GM19239 (cell line): Measurements from ENCODE around the gene UGGT2.
A peak's percentile ranks its signal among the peaks of the same experiment; 100 is the strongest.
"Not testable (repeated sequence)": the region's sequence is repeated elsewhere in the genome, so short reads cannot be mapped to it uniquely, and the experiment has no call there.

Experiments used
- DNase-seq: peaks from one replicate; pipeline ENCODE4 v3.0.0; 2011; ENCODE audit warnings: low spot score; ENCODE audit not compliant: insufficient read length
- FAIRE-seq: peaks from 2 replicates; lab custom pipeline; 2011; peaks lifted over from hg19 to GRCh38; lab: Jason Lieb, UNC

Gene UGGT2

GRCh38 chr13:96052656-96053002 is 572 bp downstream of the UGGT2 start:
- DNase-seq = peak; percentile 4
- FAIRE-seq = peak; percentile 75

- not testable (repeated sequence) for FAIRE-seq, DNase-seq
Measured at GRCh38 chr13:96051946-96052345, 1.3 kb downstream of the UGGT2 start.

- FAIRE-seq = not testable (repeated sequence)
Measured at GRCh38 chr13:96051491-96051890, 1.7 kb downstream of the UGGT2 start.

GRCh38 chr13:96050955-96051354 is 2.2 kb downstream of the UGGT2 start:
- FAIRE-seq, DNase-seq: not testable (repeated sequence)

More at GRCh38 chr13:96051491-96051890, 1.7 kb downstream of the UGGT2 start:
- not testable (repeated sequence) for DNase-seq

GRCh38 chr13:96046449-96047126 is 6.6 kb downstream of the UGGT2 start:
- not testable (repeated sequence) for FAIRE-seq, DNase-seq

GRCh38 chr13:96044238-96044637 is 9.0 kb downstream of the UGGT2 start:
- FAIRE-seq (no peak), DNase-seq (no peak)

GRCh38 chr13:96041326-96042110 is 11.7 kb downstream of the UGGT2 start:
- FAIRE-seq = no peak

GRCh38 chr13:96036515-96036914 is 16.7 kb downstream of the UGGT2 start:
- DNase-seq = no peak
- FAIRE-seq = no peak

More at GRCh38 chr13:96041326-96042110, 11.7 kb downstream of the UGGT2 start:
- no peak for DNase-seq

- FAIRE-seq = no peak
- no peak for DNase-seq
Measured at GRCh38 chr13:96034662-96035061, 18.5 kb downstream of the UGGT2 start.

GRCh38 chr13:96033220-96034015 is 19.8 kb downstream of the UGGT2 start:
- FAIRE-seq = no peak
- no peak for DNase-seq

GRCh38 chr13:96032717-96033116 is 20.5 kb downstream of the UGGT2 start:
- FAIRE-seq = peak; percentile 42
- no peak for DNase-seq

GRCh38 chr13:96029002-96029401 is 24.2 kb downstream of the UGGT2 start:
- no peak for FAIRE-seq
- DNase-seq = no peak

GRCh38 chr13:96027496-96027895 is 25.7 kb downstream of the UGGT2 start:
- no peak for DNase-seq
- FAIRE-seq = no peak

- no peak for DNase-seq
Measured at GRCh38 chr13:96025283-96025682, 27.9 kb downstream of the UGGT2 start.

GRCh38 chr13:96020931-96021330 is 32.3 kb downstream of the UGGT2 start:
- DNase-seq (no peak), FAIRE-seq (no peak)

More at GRCh38 chr13:96025283-96025682, 27.9 kb downstream of the UGGT2 start:
- FAIRE-seq = no peak

GRCh38 chr13:96020155-96020575 is 33.0 kb downstream of the UGGT2 start:
- DNase-seq (peak; percentile 9), FAIRE-seq (peak; percentile 63)

GRCh38 chr13:96018135-96018534 is 35.1 kb downstream of the UGGT2 start:
- no peak for FAIRE-seq

GRCh38 chr13:96011291-96011872 is 41.8 kb downstream of the UGGT2 start:
- DNase-seq (no peak), FAIRE-seq (no peak)

More at GRCh38 chr13:96018135-96018534, 35.1 kb downstream of the UGGT2 start:
- DNase-seq = no peak

- no peak for DNase-seq
- no peak for FAIRE-seq
Measured at GRCh38 chr13:96003304-96003703, 49.9 kb downstream of the UGGT2 start.
